Fibroblast of peridontal ligament (primary cell): ENCODE measurements around the gene NLRP4.
"Not testable (repeated sequence)": the region's sequence is repeated elsewhere in the genome, so short reads cannot be mapped to it uniquely, and the experiment has no call there.

ENCODE experiments used
- DNase-seq: peaks from one replicate; pipeline ENCODE4 v3.0.0-alpha.2; 2010; ENCODE audit errors: extremely low read depth

The NLRP4 gene

DNA sequence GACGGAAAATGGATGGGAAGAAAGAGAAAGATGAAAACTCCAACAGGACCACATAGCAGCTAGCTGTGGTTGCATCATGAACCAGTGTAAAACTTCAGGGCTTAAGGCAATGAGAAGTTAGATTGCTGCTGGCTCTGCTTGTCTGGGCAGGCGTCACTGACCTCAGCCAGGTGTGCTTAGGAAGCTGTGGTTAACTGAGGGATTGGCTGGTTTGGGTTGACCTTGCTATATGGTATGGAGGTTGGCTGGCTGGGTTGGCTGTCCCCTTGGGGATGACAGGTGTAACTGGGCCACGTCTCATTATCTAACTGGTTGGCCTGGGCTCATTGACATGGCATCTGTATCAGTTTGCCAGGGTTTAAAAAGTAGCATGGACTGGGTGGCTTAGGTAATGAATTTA, 40.9 kb downstream of the NLRP4 start:
- no peak for DNase-seq

DNA sequence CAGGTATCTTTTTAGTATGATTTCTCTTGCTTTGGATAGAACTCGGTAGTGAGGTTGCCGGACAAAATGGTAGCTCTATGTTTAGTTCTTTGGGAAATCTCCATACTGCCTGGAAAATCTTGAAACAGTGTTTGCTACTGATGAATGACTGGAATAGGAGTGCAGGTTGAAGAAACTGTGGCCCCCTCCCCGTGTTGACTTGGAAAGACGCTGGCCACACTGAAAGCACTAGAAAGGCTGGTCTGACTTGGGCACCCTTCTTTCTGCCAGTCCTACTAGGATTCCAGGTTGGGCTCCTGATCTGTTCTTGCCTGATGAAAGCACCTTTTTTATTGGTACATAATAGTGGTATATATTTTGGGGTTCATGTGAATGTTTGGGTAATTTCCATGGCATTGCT, 46.3 kb downstream of the NLRP4 start:
- no peak for DNase-seq

DNA sequence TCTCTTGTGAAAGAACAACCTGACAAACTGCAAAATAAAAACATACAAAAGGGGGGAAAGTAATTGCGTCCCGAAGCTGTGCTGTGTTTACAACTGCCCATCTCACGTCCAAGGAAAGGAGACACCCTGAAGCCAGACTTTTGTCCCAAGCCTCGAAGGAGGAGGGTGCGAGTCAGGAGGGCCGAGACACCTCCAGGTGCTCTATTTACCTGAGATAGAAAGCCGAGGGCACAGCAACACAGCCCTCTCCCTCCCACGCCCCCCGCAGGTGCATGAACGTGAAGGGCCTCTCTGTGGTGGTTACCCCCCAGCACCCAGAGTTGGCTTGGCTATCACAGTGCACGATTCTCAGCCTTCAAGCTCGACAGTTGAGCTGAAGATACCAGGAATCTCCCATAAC, 62.6 kb downstream of the NLRP4 start:
- DNase-seq = no peak

DNA sequence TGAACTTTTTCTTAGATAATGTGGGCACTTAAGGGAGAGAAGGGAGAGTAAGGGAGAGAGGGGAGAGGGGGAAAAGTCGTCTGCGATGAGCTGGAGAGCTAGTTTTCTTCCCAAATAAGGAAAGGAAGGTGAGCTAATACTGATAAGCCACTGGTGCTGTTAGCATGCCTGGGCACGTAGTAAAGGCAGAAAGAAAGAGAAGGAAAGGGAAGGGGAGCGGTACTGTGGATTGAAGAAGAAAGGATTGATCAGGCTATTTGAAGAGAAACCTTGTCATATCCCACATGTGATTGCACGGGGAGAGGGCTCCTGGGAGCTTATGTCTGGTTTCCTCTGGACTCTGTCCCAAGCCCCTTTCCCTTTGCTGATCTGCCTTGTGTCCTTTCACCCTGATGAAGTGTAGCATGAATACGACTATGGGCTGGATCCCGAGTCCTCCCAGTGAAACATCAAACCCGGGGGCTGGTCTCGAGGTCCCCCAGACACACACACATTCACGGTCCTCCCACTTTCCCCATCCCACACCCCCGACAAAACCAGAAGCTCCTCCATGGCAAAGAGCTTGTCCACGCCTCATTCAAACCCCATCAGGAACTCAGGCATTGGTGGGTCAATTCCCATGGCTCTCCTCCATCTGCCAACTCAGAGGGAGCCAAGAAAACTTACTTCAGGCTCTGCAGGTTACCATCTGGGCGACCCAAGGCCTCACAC, 65.2 kb downstream of the NLRP4 start:
- no peak for DNase-seq

DNA sequence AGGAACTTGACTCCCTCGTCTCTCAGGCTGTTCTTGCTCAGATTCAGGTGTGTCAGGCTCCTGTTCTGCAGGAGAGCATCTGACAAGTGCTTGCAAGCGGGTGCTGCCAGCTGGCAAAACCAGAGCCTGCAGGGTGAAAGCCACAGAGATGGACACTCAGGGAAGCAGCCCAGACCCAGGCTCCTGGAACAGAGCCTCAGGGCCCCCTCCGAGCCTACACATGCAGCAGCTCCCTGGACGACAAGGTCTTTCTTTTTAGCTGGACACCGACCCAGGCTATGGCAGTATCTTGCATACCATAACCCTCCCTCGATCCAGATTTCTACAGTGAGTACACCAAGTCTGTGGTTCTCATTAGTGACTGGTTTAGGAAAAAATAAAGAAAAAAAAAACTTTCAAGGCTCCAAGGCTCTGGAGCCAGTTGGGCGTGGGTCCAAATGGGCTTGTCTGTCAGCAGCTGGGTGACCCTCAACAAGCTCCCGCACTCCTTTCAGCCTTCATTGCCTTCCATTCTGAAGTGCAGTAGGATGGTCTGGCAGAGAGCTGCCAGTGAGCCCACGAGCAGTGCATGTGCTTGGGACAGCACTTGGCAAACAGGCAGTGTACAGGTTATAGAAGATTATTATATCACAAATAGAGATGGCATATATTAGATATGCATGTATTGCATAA, 65.9 kb downstream of the NLRP4 start:
- no peak for DNase-seq

DNA sequence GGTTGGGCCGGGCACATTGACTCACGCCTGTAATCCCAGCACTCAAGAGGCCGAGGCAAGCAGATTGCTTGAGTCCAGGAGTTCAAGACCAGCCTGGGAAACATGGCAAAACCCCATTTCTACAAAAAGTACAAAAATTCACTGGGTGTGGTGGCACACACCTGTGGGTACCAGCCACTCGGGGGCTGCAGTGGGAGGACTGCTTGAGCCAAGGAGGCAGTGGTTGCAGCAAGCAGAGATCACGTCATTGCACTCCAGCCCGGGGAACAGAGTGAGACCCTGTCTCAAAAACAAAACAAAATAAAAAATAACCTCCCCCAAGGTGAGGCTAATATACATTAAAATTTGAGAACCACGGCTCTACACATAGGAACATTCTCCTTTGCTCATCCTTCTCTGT, 70.9 kb downstream of the NLRP4 start:
- no peak for DNase-seq

DNA sequence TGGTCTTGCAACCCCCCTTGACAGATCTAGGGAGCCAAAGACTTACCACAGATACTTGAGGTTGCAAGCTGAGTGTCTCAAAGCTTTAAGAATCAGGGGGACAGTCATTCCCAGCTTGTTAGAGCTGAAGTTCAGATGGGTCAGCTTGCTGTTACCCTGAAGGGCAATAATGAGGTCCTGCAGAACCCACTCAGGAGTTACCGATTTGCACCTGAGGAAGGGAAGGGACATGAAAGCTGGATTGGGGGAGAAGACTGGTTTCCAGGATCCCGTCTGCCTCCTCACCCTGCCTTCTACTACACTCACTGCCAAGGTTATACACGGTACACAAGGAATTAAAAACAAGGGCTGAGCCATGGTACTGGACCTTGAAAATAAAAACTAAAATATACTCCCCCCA, 71.4 kb downstream of the NLRP4 start:
- DNase-seq = no peak

DNA sequence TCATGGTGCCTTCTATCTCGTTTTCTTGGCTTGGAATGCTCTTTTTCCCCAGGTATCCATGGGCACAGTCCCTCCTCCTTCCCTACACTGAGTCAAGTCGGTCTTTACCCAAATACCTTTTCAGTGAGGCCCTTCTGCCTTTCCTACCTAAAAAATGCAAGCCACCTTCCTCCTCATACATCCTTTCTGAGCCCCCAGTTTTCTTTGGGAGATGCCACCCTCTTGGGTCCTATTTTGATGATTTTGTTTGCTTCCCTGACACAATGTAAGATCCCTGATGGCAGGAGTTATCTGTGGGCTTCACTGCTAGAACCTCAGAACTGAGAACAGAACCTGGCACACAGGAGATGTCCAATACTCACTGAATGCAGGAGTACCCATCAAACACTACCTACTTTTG, 73.5 kb downstream of the NLRP4 start:
- no peak for DNase-seq

DNA sequence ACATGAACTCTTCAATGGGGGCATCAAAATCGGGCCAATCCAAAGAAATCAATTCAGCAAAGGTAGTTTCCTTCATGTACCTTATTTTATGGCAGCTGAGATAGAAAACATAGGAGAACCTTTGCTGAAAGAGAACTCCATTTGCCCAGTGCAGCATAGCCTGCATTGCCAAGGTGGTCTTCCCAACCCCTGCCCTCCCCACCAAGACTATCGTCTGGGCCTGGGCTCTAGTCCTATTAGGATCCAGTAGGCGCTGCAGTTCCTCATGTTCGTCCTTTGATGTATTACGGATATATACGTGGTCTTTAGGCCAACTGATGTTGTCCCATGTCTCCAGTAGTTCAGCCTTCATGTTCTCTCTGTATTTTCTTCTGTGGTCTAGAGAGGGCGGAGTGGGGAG, 76.6 kb downstream of the NLRP4 start:
- DNase-seq = no peak

DNA sequence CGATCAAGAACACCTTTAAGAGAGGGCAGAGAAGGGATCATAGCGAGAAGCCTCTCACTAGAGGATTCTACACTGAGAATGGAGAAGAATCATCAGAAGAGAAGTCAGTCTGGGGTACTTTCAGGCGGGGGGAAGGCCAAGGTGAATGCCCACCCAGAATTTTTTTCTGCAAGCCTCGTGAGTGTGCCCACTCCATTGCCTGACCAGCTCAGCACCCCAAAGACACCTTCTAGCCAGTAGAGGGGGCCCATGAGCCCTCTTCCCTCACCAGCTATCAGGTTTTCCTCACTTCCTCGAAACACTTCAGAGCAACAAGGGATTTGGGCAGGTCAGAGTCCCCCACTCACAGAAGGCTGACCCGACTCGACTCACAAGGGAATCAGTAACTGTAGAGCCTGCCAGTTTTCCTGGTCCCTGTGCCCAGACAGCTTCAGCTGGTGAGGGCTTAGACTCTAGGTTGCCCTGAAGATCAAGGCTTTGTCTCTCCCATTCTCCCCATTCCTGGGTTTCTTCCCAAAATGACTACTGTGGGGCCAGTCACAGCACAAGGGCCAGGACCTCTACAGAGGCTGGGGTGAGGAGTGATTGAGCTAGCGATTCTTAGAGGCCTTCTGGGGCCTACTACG, 77.4 kb downstream of the NLRP4 start:
- DNase-seq = no peak

DNA sequence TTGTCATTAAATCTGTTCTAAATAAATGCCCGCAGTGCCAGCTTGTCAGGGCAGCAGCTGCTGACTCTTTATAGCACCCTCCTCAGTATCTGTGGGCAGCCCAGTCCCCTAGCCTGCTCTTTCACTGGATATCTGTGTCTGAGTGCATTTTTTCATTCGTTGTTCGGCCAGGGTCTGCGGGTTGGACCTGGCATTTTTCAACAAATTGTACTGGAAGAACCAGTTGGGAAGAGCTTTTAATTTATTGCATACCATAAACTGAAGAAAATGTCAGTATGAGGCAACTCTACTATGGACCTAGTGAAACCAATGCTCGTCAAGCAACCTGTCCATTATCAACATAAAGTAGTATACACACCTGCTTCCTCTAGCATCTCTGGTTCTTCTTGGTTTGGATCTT, 87.2 kb downstream of the NLRP4 start:
- no peak for DNase-seq

DNA sequence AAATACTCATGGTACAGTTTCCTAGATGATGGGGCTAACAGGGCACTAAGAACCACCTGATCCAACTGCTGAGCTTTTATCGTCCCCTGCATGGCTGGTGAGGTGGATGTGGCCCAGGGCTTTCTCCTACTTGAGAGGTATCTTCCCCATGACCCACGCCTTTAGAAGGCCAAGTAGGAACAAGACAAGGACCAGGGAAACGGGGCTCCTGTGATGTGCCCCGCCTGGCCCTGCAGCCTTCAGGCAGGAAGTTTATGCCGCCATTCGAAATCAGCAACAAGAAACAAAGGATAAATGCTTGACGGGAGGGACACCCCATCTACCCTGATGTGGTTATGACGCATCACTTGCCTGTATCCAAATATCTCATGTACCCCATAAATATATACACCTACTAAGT, 91.7 kb downstream of the NLRP4 start:
- no peak for DNase-seq

DNA sequence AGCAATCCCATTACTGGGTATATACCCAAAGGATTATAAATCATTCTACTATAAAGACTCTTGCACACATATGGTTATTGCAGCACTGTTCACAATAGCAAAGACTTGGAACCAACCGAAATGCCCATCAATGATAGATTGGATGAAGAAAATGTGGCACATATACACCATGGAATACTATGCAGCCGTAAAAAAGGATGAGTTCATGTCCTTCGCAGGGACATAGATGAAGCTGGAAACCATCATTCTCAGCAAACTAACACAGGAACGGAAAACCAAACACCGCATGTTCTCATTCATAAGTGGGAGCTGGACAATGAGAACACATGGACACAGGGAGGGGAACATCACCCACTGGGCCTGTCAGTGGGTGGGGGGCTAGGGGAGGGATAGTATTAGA, 92.9 kb downstream of the NLRP4 start:
- not testable (repeated sequence) for DNase-seq

DNA sequence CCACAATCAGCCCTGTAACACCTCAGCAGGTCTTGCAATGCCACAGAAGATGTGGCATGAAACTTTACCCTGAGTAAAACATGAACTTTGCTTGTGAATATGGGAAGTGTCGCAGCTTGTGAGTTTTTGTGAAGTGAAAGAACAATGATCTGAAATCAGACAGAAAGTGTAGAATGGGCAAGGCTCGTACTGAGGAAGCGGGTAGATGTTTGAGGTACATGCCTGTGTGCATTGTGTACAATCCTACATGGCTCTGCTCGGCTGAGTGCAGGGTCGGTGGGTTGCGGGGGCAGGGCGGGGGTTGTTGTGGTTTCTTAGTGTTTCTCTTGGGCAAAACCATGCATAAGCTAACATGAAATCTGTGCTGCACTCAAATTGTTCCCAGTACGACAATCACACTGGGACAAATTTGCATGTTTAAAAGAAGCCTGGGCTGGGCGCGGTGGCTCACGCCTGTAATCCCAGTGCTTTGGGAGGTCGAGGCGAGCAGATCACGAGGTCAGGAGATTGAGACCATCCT, 94.7 kb downstream of the NLRP4 start:
- no peak for DNase-seq
